ENCODE data around the gene CYTH3. TPM values are rescaled to one million over a fixed set of nuclear protein-coding genes. Genes with fewer than 3 reads are reported as not detected.
A peak's percentile ranks its signal among the peaks of the same experiment; 100 is the strongest.

The CYTH3 gene
- total and polyA plus RNA-seq, 8 donors, result 3.4 to 12.5 (median 4.5) TPM

DNA sequence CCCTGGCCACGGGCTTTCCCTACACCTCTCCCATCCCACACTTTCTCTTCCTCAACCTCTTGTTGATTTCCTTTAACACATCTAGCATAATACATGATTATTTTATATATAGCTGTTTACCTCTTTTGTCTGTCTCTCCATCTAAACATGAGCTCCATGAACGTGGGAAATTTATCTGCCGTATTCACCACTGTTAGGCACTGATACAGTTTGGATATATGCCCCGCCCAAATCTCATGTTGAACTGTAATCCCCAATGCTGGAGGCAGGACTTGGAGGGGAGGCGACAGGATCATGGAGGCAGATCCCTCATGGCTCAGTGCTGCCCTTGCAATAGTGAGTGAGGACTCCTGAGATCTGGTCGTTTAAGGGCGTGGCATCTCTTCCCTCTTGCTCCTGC is 5.7 kb downstream of the CYTH3 start:
- ATAC-seq, result no peak
- intact Hi-C loops (cut with DNase I), result no loop called here
- 91% methylated on average over 7 of the region's 7 CpGs for WGBS, 2 donors

DNA sequence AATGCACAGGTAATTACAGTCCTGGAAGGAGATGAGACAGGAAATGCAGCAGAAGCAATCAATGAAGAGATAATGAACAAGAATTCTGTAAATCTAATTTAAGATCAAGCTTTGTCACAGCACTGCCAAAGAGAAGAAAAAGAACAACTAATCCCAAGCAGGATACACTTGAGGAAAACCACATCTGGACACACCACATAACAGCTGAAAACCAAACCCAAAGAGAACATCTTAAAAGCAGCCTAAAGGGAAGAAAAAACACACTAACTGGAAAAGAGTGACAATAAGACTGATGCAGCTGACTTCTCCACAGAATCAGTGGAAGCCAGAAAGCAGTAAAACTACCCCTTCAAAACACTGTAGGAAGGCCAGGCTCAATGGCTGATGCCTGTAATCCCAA is 10.2 kb downstream of the CYTH3 start:
- TF ChIP-seq, protein P1, sequence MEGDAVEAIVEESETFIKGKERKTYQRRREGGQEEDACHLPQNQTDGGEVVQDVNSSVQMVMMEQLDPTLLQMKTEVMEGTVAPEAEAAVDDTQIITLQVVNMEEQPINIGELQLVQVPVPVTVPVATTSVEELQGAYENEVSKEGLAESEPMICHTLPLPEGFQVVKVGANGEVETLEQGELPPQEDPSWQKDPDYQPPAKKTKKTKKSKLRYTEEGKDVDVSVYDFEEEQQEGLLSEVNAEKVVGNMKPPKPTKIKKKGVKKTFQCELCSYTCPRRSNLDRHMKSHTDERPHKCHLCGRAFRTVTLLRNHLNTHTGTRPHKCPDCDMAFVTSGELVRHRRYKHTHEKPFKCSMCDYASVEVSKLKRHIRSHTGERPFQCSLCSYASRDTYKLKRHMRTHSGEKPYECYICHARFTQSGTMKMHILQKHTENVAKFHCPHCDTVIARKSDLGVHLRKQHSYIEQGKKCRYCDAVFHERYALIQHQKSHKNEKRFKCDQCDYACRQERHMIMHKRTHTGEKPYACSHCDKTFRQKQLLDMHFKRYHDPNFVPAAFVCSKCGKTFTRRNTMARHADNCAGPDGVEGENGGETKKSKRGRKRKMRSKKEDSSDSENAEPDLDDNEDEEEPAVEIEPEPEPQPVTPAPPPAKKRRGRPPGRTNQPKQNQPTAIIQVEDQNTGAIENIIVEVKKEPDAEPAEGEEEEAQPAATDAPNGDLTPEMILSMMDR (IDR thresholded peaks at IDR 0.05), result no peak
- Histone ChIP-seq H3K4me3 (no peak overlapping the region), H3K27me3 (no peaks in the 10 kb centered on the region), H3K4me1 (peaks cover 8 to 14% (median 9%) of the 10 kb centered on the region in 3 donors), H3K9me3 (no peaks in the 10 kb centered on the region), H3K27ac (no peak overlapping the region), H3K36me3 (no peaks in the 10 kb centered on the region)
- intact Hi-C loops (cut with DNase I), result no loop called here
- DNase-seq, result no peak
- no peak for ATAC-seq
- FAIRE-seq, result no peak

More for the DNA sequence above, 5.7 kb downstream of the CYTH3 start:
- no peaks in the 10 kb centered on the region for H3K9me3 ChIP-seq
- TF ChIP-seq, protein P1 (IDR thresholded peaks at IDR 0.05), result no peak
- peaks cover 0 to 14% (median 9%) of the 10 kb centered on the region in 3 donors for H3K4me1 ChIP-seq
- H3K4me3 ChIP-seq, result no peak overlapping the region
- H3K27me3 ChIP-seq, result no peaks in the 10 kb centered on the region
- no peak overlapping the region for H3K27ac ChIP-seq
- H3K36me3 ChIP-seq, result no peaks in the 10 kb centered on the region
- DNase-seq (no peak), FAIRE-seq (no peak)

DNA sequence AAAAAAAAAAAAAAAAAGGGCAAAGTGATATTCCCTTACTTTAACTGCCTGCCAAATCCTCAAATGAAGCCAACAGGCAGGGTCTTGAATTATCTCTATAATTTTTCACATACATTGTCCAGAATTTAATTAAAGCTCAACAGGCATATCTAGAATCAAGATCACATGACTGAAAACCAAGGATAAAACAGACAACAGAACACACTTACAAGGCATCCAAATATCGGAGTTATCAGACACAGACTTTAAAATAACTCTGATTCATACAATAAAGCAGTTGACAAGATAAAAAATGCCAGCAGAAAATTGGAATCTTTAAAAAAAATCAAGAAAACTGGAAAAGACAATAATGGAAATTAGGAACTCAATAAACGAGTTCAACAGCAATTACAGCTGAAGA is 10.7 kb downstream of the CYTH3 start:
- no peak for ATAC-seq
- no peak overlapping the region for H3K27ac ChIP-seq
- intact Hi-C loops (cut with DNase I), result no loop called here
- H3K36me3 ChIP-seq, result no peaks in the 10 kb centered on the region
- no peak overlapping the region for H3K4me3 ChIP-seq
- WGBS, 2 donors, result 81 to 88% methylated on average over 2 of the region's 2 CpGs
- H3K9me3 ChIP-seq, result no peaks in the 10 kb centered on the region
- TF ChIP-seq, protein P1 (IDR thresholded peaks at IDR 0.05), result no peak
- peaks cover 8 to 14% (median 9%) of the 10 kb centered on the region in 3 donors for H3K4me1 ChIP-seq
- no peak for DNase-seq
- no peaks in the 10 kb centered on the region for H3K27me3 ChIP-seq
- FAIRE-seq, result no peak

DNA sequence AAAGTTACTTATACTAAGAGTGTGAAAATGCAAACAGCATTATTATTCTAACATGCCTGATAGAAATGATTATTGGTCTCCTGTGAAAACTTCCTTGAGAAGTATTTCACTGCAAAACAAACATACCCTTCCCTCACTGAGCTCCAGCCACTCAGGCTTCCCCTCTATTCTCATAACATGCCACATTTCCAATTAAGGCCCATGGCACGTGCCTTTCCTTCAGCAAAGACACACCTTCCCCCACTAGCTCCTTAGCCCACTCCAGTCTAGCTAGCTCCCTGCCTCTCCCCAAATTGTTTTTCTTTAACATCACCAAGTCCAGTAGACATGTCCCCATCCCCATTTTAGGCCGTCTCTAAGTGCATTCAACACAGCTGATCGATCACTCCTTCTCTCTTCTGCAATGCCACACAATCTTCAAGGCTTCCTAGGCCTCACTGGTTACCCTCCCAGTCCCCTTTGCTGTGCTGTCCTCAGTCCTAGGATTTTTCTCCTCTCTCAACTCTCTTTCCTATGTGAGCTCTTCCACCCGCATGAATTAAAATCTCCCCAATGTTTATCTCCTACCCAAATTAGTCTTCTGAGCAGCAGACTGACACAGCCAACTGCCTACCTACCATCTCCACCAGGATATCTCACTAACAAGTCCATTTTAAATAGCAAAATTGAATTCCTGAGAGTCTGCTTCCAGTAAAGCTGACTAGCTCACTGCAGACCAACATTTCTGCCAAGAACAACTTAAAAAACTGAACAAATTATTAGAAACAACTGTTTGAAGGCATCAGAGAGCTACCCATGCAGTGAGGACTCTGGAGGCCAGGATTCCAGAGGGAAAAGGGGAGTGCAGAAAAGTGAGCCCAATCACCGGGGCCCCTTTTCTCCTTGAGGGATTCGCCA is 11.9 kb downstream of the CYTH3 start:
- no peaks in the 10 kb centered on the region for H3K27me3 ChIP-seq
- H3K27ac ChIP-seq, result no peak overlapping the region
- no peaks in the 10 kb centered on the region for H3K36me3 ChIP-seq
- no peak overlapping the region for H3K4me3 ChIP-seq
- DNase-seq, result no peak
- H3K9me3 ChIP-seq, result no peaks in the 10 kb centered on the region
- no peak for ATAC-seq
- intact Hi-C loops (cut with DNase I), result no loop called here
- TF ChIP-seq, protein P1 (IDR thresholded peaks at IDR 0.05), result no peak
- FAIRE-seq, result no peak
- H3K4me1 ChIP-seq, result peaks cover 8 to 14% (median 9%) of the 10 kb centered on the region in 3 donors
- 92 to 94% methylated on average over 6 of the region's 6 CpGs for WGBS, 2 donors

DNA sequence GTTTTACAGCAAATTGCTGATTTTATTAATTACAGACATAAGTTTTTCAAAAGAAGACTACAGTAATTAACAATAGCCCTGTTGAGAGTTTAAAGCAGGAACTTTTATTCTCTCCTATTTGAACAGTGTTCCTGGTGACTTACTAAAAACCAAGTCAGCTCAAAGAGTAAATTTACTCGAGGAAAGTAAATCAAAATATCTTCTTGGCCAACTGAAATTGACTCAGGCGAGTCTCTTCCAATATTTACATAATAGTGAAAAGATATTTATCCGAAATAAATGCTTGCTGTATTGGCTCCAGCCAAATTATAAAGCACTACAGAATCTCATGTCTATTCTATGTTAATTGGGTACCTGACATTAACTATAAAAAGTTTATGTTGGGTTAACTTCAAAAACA is 13.2 kb downstream of the CYTH3 start:
- no peaks in the 10 kb centered on the region for H3K9me3 ChIP-seq
- DNase-seq, result no peak
- WGBS, 2 donors, result 14 to 21% methylated on average over 3 of the region's 3 CpGs
- peak in 3 of 4 donors; percentile 30 to 48 (median 31) for ATAC-seq
- intact Hi-C loops (cut with DNase I), result no loop called here
- no peaks in the 10 kb centered on the region for H3K36me3 ChIP-seq
- H3K4me3 ChIP-seq, result no peak overlapping the region
- TF ChIP-seq, protein P1 (IDR thresholded peaks at IDR 0.05), result no peak
- FAIRE-seq, result no peak
- H3K27me3 ChIP-seq, result no peaks in the 10 kb centered on the region
- no peak overlapping the region for H3K27ac ChIP-seq
- H3K4me1 ChIP-seq, result peaks cover 8 to 14% (median 9%) of the 10 kb centered on the region in 3 donors
